IPS-15b (cell line): ENCODE data around the gene GALNT7.

ENCODE experiments used
- H3K27me3 ChIP-seq: one replicate; pipeline ENCODE4 v1.6.1; 2013; ENCODE audit warnings: low read length; ENCODE audit not compliant: control insufficient read depth, insufficient read depth
- H3K36me3 ChIP-seq: one replicate; pipeline ENCODE4 v1.6.1; 2013; ENCODE audit warnings: low read length; ENCODE audit not compliant: control insufficient read depth, insufficient read depth
- H3K4me1 ChIP-seq: one replicate; pipeline ENCODE4 v1.6.1; 2013; ENCODE audit warnings: mild to moderate bottlenecking, low read length; ENCODE audit not compliant: control insufficient read depth, insufficient read depth
- H3K4me3 ChIP-seq: one replicate; pipeline ENCODE4 v1.5.1; 2013; ENCODE audit warnings: low read depth, low read length
- H3K9ac ChIP-seq: one replicate; pipeline ENCODE4 v1.6.1; 2013; ENCODE audit warnings: low read depth, mild to moderate bottlenecking, low read length
- H3K9me3 ChIP-seq: one replicate; pipeline ENCODE4 v1.6.1; 2013; ENCODE audit warnings: mild to moderate bottlenecking, low read length; ENCODE audit not compliant: control insufficient read depth, insufficient read depth

Gene GALNT7

DNA sequence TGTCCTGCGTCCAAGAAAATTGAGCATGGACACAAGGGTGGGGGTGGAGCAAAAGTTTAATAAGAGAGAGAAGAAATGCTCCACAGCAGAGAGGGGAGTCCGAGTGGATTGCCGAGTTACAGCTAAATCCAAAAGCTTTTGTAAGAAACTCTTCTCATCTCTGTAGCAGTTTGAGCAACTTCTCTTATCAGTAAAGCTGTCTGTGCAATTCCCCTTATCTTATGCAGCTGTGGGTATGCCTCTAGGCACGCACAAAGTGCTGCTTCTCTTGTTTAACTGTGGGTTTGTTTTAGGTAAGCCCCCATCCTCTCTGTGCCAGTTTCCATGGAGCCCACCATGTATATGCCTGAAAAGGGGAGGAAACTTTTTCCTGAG lies 120.7 kb downstream of the GALNT7 start:
- H3K9ac ChIP-seq = no peak overlapping the region
- no peak overlapping the region for H3K4me3 ChIP-seq
- H3K4me1 ChIP-seq = no peaks in the 10 kb centered on the region
- peaks cover 11% of the 10 kb centered on the region for H3K9me3 ChIP-seq
- H3K27me3 ChIP-seq = no peaks in the 10 kb centered on the region
- H3K36me3 ChIP-seq = no peaks in the 10 kb centered on the region

DNA sequence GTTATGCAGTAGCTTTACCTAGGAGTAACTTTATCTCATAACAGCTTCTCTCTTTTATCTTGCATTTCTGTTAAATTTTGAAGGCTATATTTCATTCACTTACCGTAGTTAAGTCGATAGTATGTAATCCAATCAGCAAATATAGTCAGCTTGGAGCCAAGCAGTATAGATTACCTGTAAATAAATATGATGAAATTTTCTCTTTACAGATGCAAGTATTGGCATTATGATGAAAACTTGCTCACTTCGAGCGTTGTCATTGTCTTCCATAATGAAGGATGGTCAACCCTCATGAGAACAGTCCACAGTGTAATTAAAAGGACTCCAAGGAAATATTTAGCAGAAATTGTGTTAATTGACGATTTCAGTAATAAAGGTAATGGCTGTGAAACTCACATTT lies 123.3 kb downstream of the GALNT7 start:
- Histone ChIP-seq H3K36me3 (no peaks in the 10 kb centered on the region), H3K9ac (no peak overlapping the region)

GRCh38 chr4:173293663-173294062 lies 125.1 kb downstream of the GALNT7 start:
- no peaks in the 10 kb centered on the region for H3K9me3 ChIP-seq
- H3K4me3 ChIP-seq = no peak overlapping the region
- H3K4me1 ChIP-seq = no peaks in the 10 kb centered on the region
- H3K9ac ChIP-seq = no peak overlapping the region
- H3K27me3 ChIP-seq = no peaks in the 10 kb centered on the region
- H3K36me3 ChIP-seq = peaks cover 4% of the 10 kb centered on the region

More for the DNA sequence above, 123.3 kb downstream of the GALNT7 start:
- peaks cover 7% of the 10 kb centered on the region for H3K9me3 ChIP-seq
- H3K4me1 ChIP-seq = no peaks in the 10 kb centered on the region
- H3K27me3 ChIP-seq = no peaks in the 10 kb centered on the region
- H3K4me3 ChIP-seq = no peak overlapping the region

DNA sequence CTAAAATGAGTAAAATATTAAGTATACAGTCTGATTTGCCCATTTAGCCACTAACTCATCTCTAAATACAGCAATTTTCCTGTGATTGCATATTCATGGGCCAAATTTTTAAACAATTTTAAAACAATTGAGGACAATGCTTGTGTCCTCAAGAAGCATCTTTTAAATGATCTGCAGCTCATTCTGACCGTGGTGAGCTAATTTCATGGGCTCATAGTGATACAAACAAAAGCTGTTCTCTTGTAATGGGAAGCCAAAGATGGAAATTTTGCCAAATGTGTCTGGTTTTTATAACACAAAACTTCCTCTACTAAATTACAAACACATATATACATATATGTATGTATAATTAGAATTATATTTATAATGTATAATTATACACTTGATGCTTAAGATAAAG lies 125.8 kb downstream of the GALNT7 start:
- H3K9ac ChIP-seq = no peak overlapping the region
- no peaks in the 10 kb centered on the region for H3K27me3 ChIP-seq
- peaks cover 4% of the 10 kb centered on the region for H3K36me3 ChIP-seq
- no peak overlapping the region for H3K4me3 ChIP-seq
- no peaks in the 10 kb centered on the region for H3K4me1 ChIP-seq
- no peaks in the 10 kb centered on the region for H3K9me3 ChIP-seq

- no peaks in the 10 kb centered on the region for H3K27me3 ChIP-seq
- no peak overlapping the region for H3K9ac ChIP-seq
- no peaks in the 10 kb centered on the region for H3K9me3 ChIP-seq
- H3K36me3 ChIP-seq = peaks cover 4% of the 10 kb centered on the region
- H3K4me1 ChIP-seq = no peaks in the 10 kb centered on the region
- no peak overlapping the region for H3K4me3 ChIP-seq
These were observed 133.0 kb downstream of the GALNT7 start for GRCh38 chr4:173301518-173302201.

DNA sequence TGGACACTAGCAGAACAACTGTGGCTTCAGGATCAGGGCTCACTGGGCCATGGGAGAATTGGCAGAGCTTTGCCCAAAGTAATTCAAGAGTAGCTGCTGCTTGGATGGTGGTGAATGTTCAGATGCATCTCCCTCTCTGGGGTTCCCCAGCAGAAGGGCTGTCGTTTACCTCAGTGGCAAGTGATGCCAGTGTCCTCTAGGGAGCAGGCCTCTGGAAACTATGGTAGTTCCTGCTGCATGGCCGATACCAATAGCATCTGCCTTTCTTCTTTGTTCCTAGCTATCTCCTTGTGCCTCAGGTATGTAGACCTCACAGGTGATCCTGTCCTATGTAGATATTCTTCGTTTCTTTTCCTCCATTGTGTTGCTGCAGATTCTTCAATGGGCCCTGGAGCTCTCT lies 139.2 kb downstream of the GALNT7 start:
- H3K36me3 ChIP-seq = no peaks in the 10 kb centered on the region
- H3K27me3 ChIP-seq = no peaks in the 10 kb centered on the region
- no peak overlapping the region for H3K4me3 ChIP-seq
- no peak overlapping the region for H3K9ac ChIP-seq
- H3K9me3 ChIP-seq = no peaks in the 10 kb centered on the region
- H3K4me1 ChIP-seq = no peaks in the 10 kb centered on the region

DNA sequence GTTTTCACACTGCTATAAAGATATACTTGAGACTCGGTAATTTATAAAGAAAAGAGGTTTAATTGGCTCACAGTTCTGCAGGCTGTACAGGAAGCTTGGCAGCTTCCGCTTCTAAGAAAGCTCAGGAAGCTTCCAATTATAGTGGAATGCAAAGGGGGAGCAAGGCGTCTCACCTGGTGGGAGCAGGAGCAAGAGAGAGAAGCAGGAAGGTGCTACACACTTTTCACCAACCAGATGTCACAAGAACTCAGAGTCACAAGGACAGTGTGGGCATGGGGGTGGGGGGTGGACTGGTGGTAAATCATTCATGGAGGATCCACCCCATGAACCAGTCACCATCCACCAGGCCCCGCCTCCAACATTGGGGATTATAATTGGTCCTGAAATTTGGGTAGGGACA lies 142.8 kb downstream of the GALNT7 start:
- no peaks in the 10 kb centered on the region for H3K9me3 ChIP-seq
- H3K4me3 ChIP-seq = no peak overlapping the region
- no peaks in the 10 kb centered on the region for H3K36me3 ChIP-seq
- no peaks in the 10 kb centered on the region for H3K27me3 ChIP-seq
- no peak overlapping the region for H3K9ac ChIP-seq
- H3K4me1 ChIP-seq = no peaks in the 10 kb centered on the region

DNA sequence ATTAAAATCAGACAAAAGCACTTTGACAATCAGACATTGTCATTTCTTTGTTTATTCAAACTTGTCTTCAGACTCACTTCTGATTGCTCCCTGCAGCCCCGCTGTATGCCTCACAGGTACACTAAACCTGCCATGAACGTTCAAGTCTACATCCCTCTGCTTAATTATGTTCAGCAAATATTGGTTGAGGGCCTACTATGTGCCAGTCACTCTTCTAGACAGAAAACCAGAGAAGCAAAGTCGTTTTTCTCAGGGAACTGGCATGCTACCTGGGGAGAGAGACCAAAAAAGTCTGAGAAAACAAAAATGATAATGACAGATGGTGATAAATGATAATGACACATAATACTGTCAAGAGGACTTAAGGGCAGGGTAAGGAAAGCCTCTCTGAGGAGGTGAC lies 146.1 kb downstream of the GALNT7 start:
- H3K4me3 ChIP-seq = no peak overlapping the region
- H3K36me3 ChIP-seq = no peaks in the 10 kb centered on the region
- H3K9ac ChIP-seq = no peak overlapping the region
- H3K4me1 ChIP-seq = peaks cover 8% of the 10 kb centered on the region
- no peaks in the 10 kb centered on the region for H3K9me3 ChIP-seq
- no peaks in the 10 kb centered on the region for H3K27me3 ChIP-seq

GRCh38 chr4:173316060-173316459 lies 147.4 kb downstream of the GALNT7 start:
- Histone ChIP-seq H3K27me3 (no peaks in the 10 kb centered on the region), H3K4me3 (no peak overlapping the region), H3K9me3 (no peaks in the 10 kb centered on the region), H3K4me1 (peaks cover 8% of the 10 kb centered on the region), H3K36me3 (no peaks in the 10 kb centered on the region), H3K9ac (no peak overlapping the region)

DNA sequence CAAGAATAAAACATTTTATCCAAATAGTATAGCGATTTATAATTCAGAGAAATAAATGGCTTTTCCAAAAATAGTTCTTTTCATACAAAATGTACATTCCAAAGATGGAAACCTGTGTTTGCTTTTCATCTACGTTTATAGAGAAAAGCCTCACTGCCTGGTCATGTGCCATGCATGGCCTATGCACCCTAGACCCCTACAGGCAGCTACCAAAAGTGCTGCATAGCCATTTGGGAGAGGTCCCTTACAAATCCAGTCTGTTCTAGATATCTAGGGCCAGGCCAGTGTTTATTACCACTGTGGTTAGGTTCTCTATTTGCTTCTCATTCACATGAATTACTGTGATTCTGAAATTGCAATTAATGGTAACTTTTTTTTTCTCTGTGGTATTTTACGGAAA lies 148.4 kb downstream of the GALNT7 start:
- H3K36me3 ChIP-seq = no peaks in the 10 kb centered on the region
- H3K27me3 ChIP-seq = no peaks in the 10 kb centered on the region

DNA sequence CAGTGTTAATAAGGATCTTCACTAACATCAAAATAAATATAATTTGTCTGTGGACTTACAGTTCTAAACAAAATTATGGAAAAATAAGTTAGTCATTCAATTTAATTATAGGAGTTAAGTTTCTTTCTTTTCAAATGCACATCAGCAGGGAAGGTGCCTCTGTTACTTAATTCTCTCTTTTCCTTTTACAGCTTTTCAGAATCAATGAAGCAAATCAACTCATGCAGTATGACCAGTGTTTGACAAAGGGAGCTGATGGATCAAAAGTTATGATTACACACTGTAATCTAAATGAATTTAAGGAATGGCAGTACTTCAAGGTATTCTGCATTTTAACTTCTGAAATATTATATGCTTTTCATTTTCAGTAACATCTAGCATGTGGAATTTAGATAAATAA lies 149.6 kb downstream of the GALNT7 start:
- H3K9me3 ChIP-seq = no peaks in the 10 kb centered on the region
- H3K27me3 ChIP-seq = no peaks in the 10 kb centered on the region
- no peaks in the 10 kb centered on the region for H3K36me3 ChIP-seq
- no peak overlapping the region for H3K4me3 ChIP-seq
- H3K9ac ChIP-seq = no peak overlapping the region
- peaks cover 8% of the 10 kb centered on the region for H3K4me1 ChIP-seq

More for the DNA sequence above, 148.4 kb downstream of the GALNT7 start:
- Histone ChIP-seq H3K4me3 (no peak overlapping the region), H3K4me1 (peaks cover 8% of the 10 kb centered on the region), H3K9me3 (no peaks in the 10 kb centered on the region), H3K9ac (no peak overlapping the region)

GRCh38 chr4:173318648-173319211 lies 150.1 kb downstream of the GALNT7 start:
- H3K4me1 ChIP-seq = peaks cover 8% of the 10 kb centered on the region
- no peaks in the 10 kb centered on the region for H3K36me3 ChIP-seq
- no peaks in the 10 kb centered on the region for H3K27me3 ChIP-seq
- H3K9me3 ChIP-seq = no peaks in the 10 kb centered on the region
- no peak overlapping the region for H3K9ac ChIP-seq
- no peak overlapping the region for H3K4me3 ChIP-seq
